HEK293T (cell line): ENCODE measurements around the gene LMCD1.

ENCODE experiments used
- ARNT ChIP-seq: fragments of 450-650 bp; IDR thresholded peaks from 2 replicates; pipeline ENCODE4 v1.6.1; 2017; ENCODE audit warnings: mild to moderate bottlenecking
- BHLHE40 ChIP-seq: fragments of 450-650 bp; IDR thresholded peaks from 2 replicates; pipeline ENCODE4 v1.6.1; 2016; ENCODE audit warnings: mild to moderate bottlenecking, moderate library complexity, borderline replicate concordance
- ELF4 ChIP-seq: fragments of 450-650 bp; IDR thresholded peaks from 2 replicates; pipeline ENCODE4 v1.6.1; 2017; ENCODE audit warnings: antibody characterized with exemption
- FOXA1 ChIP-seq: fragments of 450-650 bp; IDR thresholded peaks from 2 replicates; pipeline ENCODE4 v1.6.1; 2016; ENCODE audit warnings: mild to moderate bottlenecking
- L3MBTL2 ChIP-seq: fragments of 450-650 bp; conservative IDR thresholded peaks from 2 replicates; pipeline ENCODE4 v1.6.1; 2016; ENCODE audit warnings: mild to moderate bottlenecking
- NFRKB ChIP-seq: fragments of 450-650 bp; IDR thresholded peaks from 2 replicates; pipeline ENCODE4 v1.6.1; 2016; ENCODE audit warnings: mild to moderate bottlenecking, moderate library complexity
- SP1 ChIP-seq: fragments of 450-650 bp; IDR thresholded peaks from 2 replicates; pipeline ENCODE4 v1.6.1; 2017
- TARDBP ChIP-seq: fragments of 450-650 bp; IDR thresholded peaks from 2 replicates; pipeline ENCODE4 v1.6.1; 2016
- ZNF384 ChIP-seq: fragments of 450-650 bp; IDR thresholded peaks from 2 replicates; pipeline ENCODE4 v1.6.1; 2016

DNA sequence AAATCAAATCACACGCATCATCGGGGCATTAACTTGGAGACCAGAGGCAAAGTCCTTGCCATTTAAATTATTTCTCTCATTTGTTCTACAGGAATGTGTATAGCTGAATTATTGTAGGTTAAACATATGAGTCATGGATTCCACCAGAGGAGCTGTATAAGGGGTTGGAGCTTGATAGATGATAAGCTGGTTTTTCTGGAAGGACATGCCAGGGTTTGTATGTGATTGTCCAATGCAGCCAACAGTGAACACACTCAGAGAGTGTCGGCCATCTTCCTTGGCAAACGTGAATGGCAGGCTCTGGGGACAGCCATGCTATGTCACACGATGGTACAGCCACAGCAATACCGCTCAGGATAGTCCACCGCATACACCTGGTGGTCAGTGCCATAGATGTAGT lies 117.9 kb downstream of the LMCD1 start:
- TF ChIP-seq ZNF384 (no peak), FOXA1 (no peak), ARNT (no peak), TARDBP (no peak), SP1 (no peak), ELF4 (no peak), L3MBTL2 (no peak), BHLHE40 (no peak), NFRKB (no peak)
